IMR-90 (cell line): ENCODE measurements around the gene STX8.

ENCODE experiments used
- CEBPB ChIP-seq: IDR thresholded peaks from 2 replicates; pipeline ENCODE4 v1.6.1; 2012; ENCODE audit warnings: low read depth, low read length, improper control_type of control experiment
- MAZ ChIP-seq: IDR thresholded peaks from 2 replicates; pipeline ENCODE4 v1.6.1; 2012; ENCODE audit warnings: low read depth, mild to moderate bottlenecking, low read length, improper control_type of control experiment, moderate library complexity, borderline replicate concordance
- MXI1 ChIP-seq: IDR thresholded peaks from 2 replicates; pipeline ENCODE4 v1.6.1; 2012; ENCODE audit warnings: low read depth, mild to moderate bottlenecking, low read length, moderate library complexity, borderline replicate concordance
- POLR2A ChIP-seq: IDR thresholded peaks from 2 replicates; pipeline ENCODE4 v1.6.1; 2012; ENCODE audit warnings: mild to moderate bottlenecking, low read depth, low read length
- RAD21 ChIP-seq: IDR thresholded peaks from 2 replicates; pipeline ENCODE4 v1.6.1; 2012; ENCODE audit warnings: low read length, improper control_type of control experiment
- RFX5 ChIP-seq: IDR thresholded peaks from 2 replicates; pipeline ENCODE4 v1.8.0; 2012; ENCODE audit warnings: low read depth, mild to moderate bottlenecking, low read length, moderate library complexity
- SMC3 ChIP-seq: fragments of 150-350 bp; IDR thresholded peaks from 2 replicates; pipeline ENCODE4 v1.6.1; 2016; ENCODE audit warnings: low read depth, mild to moderate bottlenecking, antibody characterized with exemption, low read length, moderate library complexity
- TF ChIP-seq, protein P1 (sequence below): conservative IDR thresholded peaks from 2 replicates; pipeline ENCODE4 v1.5.1; 2012; ENCODE audit warnings: mild to moderate bottlenecking, low read depth, low read length, improper control_type of control experiment
- TF ChIP-seq, protein P2 (sequence below): fragments of 150-350 bp; IDR thresholded peaks from 2 replicates; pipeline ENCODE4 v1.6.1; 2017; ENCODE audit warnings: mild to moderate bottlenecking, antibody characterized with exemption, low read length, low read depth

DNA sequence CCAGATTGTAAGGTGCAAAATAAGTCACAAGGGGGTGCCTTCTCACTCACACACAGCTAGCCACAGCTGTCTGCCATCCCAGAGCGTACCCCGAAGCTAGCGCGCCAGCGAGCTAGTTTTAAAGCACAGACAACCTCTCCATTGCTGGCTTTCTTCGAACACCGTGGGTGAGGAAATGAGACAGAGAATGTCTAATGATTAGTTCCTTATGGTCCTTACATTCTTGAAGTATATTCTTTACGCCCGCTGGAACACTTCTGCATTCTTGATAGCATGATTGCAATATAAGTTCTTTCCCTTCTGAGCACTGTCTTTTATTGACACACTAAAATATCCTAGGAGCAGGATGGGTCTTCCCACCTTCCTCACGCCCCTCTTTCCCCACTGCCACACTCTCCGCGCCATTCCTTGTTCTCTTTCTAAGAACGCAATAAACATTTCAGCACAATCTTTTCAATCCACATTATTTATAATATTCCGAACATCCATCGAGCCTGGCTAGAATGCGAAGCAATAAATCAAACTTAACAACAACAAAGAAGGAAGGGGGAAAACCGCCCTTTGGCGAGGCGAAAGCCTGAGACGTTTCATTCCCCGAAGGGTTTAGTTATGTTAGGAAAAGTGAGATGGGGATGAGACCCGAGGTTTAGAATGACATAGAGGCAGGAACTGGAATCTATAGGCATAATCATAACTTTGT, 303.0 kb downstream of the STX8 start:
- TF ChIP-seq, protein P1, sequence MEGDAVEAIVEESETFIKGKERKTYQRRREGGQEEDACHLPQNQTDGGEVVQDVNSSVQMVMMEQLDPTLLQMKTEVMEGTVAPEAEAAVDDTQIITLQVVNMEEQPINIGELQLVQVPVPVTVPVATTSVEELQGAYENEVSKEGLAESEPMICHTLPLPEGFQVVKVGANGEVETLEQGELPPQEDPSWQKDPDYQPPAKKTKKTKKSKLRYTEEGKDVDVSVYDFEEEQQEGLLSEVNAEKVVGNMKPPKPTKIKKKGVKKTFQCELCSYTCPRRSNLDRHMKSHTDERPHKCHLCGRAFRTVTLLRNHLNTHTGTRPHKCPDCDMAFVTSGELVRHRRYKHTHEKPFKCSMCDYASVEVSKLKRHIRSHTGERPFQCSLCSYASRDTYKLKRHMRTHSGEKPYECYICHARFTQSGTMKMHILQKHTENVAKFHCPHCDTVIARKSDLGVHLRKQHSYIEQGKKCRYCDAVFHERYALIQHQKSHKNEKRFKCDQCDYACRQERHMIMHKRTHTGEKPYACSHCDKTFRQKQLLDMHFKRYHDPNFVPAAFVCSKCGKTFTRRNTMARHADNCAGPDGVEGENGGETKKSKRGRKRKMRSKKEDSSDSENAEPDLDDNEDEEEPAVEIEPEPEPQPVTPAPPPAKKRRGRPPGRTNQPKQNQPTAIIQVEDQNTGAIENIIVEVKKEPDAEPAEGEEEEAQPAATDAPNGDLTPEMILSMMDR: no peak
- no peak for TF ChIP-seq SMC3
- no peak for TF ChIP-seq CEBPB
- TF ChIP-seq, protein P2, sequence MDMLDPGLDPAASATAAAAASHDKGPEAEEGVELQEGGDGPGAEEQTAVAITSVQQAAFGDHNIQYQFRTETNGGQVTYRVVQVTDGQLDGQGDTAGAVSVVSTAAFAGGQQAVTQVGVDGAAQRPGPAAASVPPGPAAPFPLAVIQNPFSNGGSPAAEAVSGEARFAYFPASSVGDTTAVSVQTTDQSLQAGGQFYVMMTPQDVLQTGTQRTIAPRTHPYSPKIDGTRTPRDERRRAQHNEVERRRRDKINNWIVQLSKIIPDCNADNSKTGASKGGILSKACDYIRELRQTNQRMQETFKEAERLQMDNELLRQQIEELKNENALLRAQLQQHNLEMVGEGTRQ: no peak
- no peak for TF ChIP-seq RFX5
- TF ChIP-seq RAD21: no peak
- TF ChIP-seq MAZ: no peak
- TF ChIP-seq POLR2A: no peak
- TF ChIP-seq MXI1: no peak
